NB4 (cell line): Measurements from ENCODE around the gene REXO1.

ENCODE experiments used
- TF ChIP-seq, protein P1 (sequence below): IDR thresholded peaks from one replicate; pipeline ENCODE4 v1.5.1; 2012; ENCODE audit warnings: low read depth, low read length
- TF ChIP-seq, protein P2 (sequence below): IDR thresholded peaks from 2 replicates; pipeline ENCODE4 v1.6.1; 2011; ENCODE audit warnings: low read depth, low read length

DNA sequence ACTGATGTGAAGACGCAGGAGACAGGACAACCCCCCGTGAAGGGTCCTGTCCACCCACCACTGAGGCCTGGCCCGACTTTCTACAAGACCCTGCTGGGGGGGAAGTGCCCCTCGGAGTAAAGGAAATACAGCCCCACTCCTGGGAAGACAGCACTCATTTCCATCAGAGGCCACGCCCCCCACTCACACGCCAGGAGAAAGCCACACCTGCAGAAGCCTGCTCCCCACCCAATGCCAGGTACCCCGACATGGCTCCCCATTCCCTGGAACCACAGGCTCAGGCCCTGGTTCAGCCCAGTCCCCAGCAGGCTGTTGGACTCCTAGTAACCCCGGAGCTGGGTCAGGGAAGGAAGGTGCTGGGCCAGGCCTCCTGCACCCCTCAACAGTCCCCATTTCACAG lies 25.3 kb downstream of the REXO1 start:
- TF ChIP-seq, protein P1, sequence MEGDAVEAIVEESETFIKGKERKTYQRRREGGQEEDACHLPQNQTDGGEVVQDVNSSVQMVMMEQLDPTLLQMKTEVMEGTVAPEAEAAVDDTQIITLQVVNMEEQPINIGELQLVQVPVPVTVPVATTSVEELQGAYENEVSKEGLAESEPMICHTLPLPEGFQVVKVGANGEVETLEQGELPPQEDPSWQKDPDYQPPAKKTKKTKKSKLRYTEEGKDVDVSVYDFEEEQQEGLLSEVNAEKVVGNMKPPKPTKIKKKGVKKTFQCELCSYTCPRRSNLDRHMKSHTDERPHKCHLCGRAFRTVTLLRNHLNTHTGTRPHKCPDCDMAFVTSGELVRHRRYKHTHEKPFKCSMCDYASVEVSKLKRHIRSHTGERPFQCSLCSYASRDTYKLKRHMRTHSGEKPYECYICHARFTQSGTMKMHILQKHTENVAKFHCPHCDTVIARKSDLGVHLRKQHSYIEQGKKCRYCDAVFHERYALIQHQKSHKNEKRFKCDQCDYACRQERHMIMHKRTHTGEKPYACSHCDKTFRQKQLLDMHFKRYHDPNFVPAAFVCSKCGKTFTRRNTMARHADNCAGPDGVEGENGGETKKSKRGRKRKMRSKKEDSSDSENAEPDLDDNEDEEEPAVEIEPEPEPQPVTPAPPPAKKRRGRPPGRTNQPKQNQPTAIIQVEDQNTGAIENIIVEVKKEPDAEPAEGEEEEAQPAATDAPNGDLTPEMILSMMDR = no peak
- TF ChIP-seq, protein P2, sequence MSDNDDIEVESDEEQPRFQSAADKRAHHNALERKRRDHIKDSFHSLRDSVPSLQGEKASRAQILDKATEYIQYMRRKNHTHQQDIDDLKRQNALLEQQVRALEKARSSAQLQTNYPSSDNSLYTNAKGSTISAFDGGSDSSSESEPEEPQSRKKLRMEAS = no peak
